Ovary (tissue), 9 donors: ENCODE results near the gene BRD4. TPM values are rescaled to one million over a fixed set of nuclear protein-coding genes. Genes with fewer than 3 reads are reported as not detected.

Experiments
- DNase-seq, 5 donors: peaks; one replicate each; pipeline ENCODE4 v3.0.0-alpha.2; 2019 to 2020
- H3K27ac ChIP-seq, 2 donors: fragments of 200-600 bp; one replicate each; pipeline versions ENCODE4 v1.5.1 to v1.8.0; 2019 to 2022
- H3K27me3 ChIP-seq: fragments of 200-600 bp; one replicate; pipeline ENCODE4 v1.8.0; 2022
- H3K36me3 ChIP-seq: fragments of 200-600 bp; sonication (generic); one replicate; pipeline ENCODE4 v1.5.1; 2019
- H3K4me1 ChIP-seq: one replicate; pipeline ENCODE4 v1.8.1; 2013; ENCODE audit warnings: mild to moderate bottlenecking, moderate library complexity; ENCODE audit not compliant: insufficient read depth
- H3K4me3 ChIP-seq: fragments of 200-600 bp; sonication (generic); one replicate; pipeline ENCODE4 v1.5.1; 2017
- H3K9me3 ChIP-seq, 2 donors: fragments of 200-600 bp in 1 of 2; sonication (generic) in 1 of 2; one replicate each; pipeline versions ENCODE4 v1.5.1 to v1.8.1; 2013 to 2019; ENCODE audit warnings: mild to moderate bottlenecking in 1 of 2, moderate library complexity in 1 of 2
- CTCF ChIP-seq, 3 donors: fragments of 450-650 bp in 2 of 3; fragments of 200-600 bp in 1 of 3; IDR thresholded peaks; one replicate each; pipeline versions ENCODE4 v1.5.1 to v1.8.0; 2016 to 2022; ENCODE audit warnings: antibody characterized with exemption in 3 of 3, mild to moderate bottlenecking in 1 of 3
- EP300 ChIP-seq: sonication (generic); formaldehyde crosslinking; IDR thresholded peaks from one replicate; pipeline ENCODE4 v1.6.1; 2017; ENCODE audit warnings: antibody characterized with exemption
- POLR2A ChIP-seq: fragments of 450-650 bp; IDR thresholded peaks from one replicate; pipeline ENCODE4 v1.6.1; 2017; ENCODE audit warnings: antibody characterized with exemption, mild to moderate bottlenecking, moderate library complexity
- WGBS, 3 donors: extraction: QIAGEN DNeasy Blood & Tissue Kit in 1 of 3; methylation state at CpG; one replicate each; pipeline versions ENCODE4 v1.1.5 to v1.1.7; 2013 to 2017; 5-methylcytosine and 5-hydroxymethylcytosine counted together
- intact Hi-C, 4 donors: fragments of 100-400 bp; cut with DNase I; formaldehyde crosslinking; loops; one replicate each; pipeline versions ENCODE4 v1.11.0 to v1.15.1; 2022 to 2023
- polyA plus RNA-seq, 2 donors: library from polyadenylated mRNA; stranded (reverse); fragments of 200-250 nt in 1 of 2; fragments of 350-450 nt in 1 of 2; fragmentation: Illumina TruSeq in 1 of 2; extraction: RNeasy Lipid Tissue Mini Kit (QIAGEN cat#74804) in 1 of 2; gene quantifications; one replicate each; pipeline ENCODE4 v1.2.3, GENCODE V29; 2013 to 2014
- total RNA-seq, 7 donors: library from RNA; depleted of rRNA in 2 of 7; stranded (reverse); fragments of >200 nt in 2 of 7; fragmentation: NEBNext Ultra II Directional in 3 of 7; extraction: Animal tissue kit (Norgen Biotek cat#: 25700) in 3 of 7; gene quantifications; one replicate each; pipeline versions ENCODE4 v1.1.0 to v1.2.4, GENCODE V29; 2016 to 2023
- donor health status: DM: no; HTN: no; CAD: no; lungs with moderate emphysema.
- donor health status: DM: no; HTN: no; CAD: no.
- donor health status: Bipolar disorder and iron deficiency.
- donor health status: DM: yes; HTN: yes; CAD: no.
- donor health status: DM: no; HTN: no; CAD: no.
- donor health status: DM: yes; HTN: yes; CAD: no.

BRD4 gene
- total and polyA plus RNA-seq, 9 donors: 19.6 to 127 (median 90.4) TPM

GRCh38 chr19:15369594-15369891 is 37.2 kb upstream of the BRD4 start:
- peaks cover 5% of the 10 kb centered on the region for H3K4me1 ChIP-seq
- H3K9me3 ChIP-seq: no peaks in the 10 kb centered on the region
- intact Hi-C loops: no loop called here
- H3K27me3 ChIP-seq: no peaks in the 10 kb centered on the region
- H3K36me3 ChIP-seq: no peaks in the 10 kb centered on the region
- H3K4me3 ChIP-seq: no peak overlapping the region
- no peak overlapping the region for H3K27ac ChIP-seq
- TF ChIP-seq EP300 (no peak), POLR2A (no peak), CTCF (IDR thresholded peaks at IDR 0.05) (no peak)
- WGBS, 3 donors: 85 to 90% (median 87%) methylated on average over 9 of the region's 9 CpGs
- no peak for DNase-seq

GRCh38 chr19:15368798-15369593 is 36.7 kb upstream of the BRD4 start:
- Histone ChIP-seq H3K27me3 (no peaks in the 10 kb centered on the region), H3K9me3 (no peaks in the 10 kb centered on the region), H3K36me3 (no peaks in the 10 kb centered on the region), H3K27ac (no peak overlapping the region), H3K4me3 (no peak overlapping the region), H3K4me1 (peaks cover under 1% of the 10 kb centered on the region)
- intact Hi-C loops: no loop called here
- WGBS, 3 donors: 86 to 88% (median 87%) methylated on average over 35 of the region's 35 CpGs
- TF ChIP-seq CTCF (IDR thresholded peaks at IDR 0.05): no peak
- TF ChIP-seq EP300: no peak
- no peak for TF ChIP-seq POLR2A
- DNase-seq: no peak

GRCh38 chr19:15368051-15368632 is 35.8 kb upstream of the BRD4 start:
- intact Hi-C loops: no loop called here
- Histone ChIP-seq H3K4me1 (no peaks in the 10 kb centered on the region), H3K9me3 (no peaks in the 10 kb centered on the region), H3K36me3 (no peaks in the 10 kb centered on the region), H3K27ac (no peak overlapping the region), H3K4me3 (no peak overlapping the region), H3K27me3 (no peaks in the 10 kb centered on the region)
- no peak for DNase-seq
- 91 to 95% (median 92%) methylated on average over 24 of the region's 24 CpGs for WGBS, 3 donors
- no peak for TF ChIP-seq POLR2A
- TF ChIP-seq CTCF (IDR thresholded peaks at IDR 0.05): no peak
- TF ChIP-seq EP300: no peak

- Histone ChIP-seq H3K27ac (no peak overlapping the region), H3K9me3 (no peaks in the 10 kb centered on the region), H3K27me3 (no peaks in the 10 kb centered on the region), H3K4me1 (no peaks in the 10 kb centered on the region), H3K4me3 (no peak overlapping the region), H3K36me3 (no peaks in the 10 kb centered on the region)
- TF ChIP-seq POLR2A (no peak), EP300 (no peak), CTCF (IDR thresholded peaks at IDR 0.05) (no peak)
- 67 to 75% (median 74%) methylated on average over 3 of the region's 3 CpGs for WGBS, 3 donors
- DNase-seq: no peak
- intact Hi-C loops: no loop called here
These were observed 35.1 kb upstream of the BRD4 start for GRCh38 chr19:15367439-15367838.
